Activated naive CD8-positive, alpha-beta T cell treated with anti-CD3 and anti-CD28 coated beads, Interleukin-2, amount 50 U/mL, for 24 hours (primary cell): ENCODE results near the gene OCA2.
"Not testable (repeated sequence)": the region's sequence is repeated elsewhere in the genome, so short reads cannot be mapped to it uniquely, and the experiment has no call there.

Source experiments
- ATAC-seq: fragments of 150-1000 bp; cut with Tn5 transposase; one replicate; pipeline ENCODE4 v1.10.0; 2021
- DNase-seq: peaks from one replicate; pipeline ENCODE4 v3.0.0; 2021
- H3K27ac Mint-ChIP-seq: one replicate; pipeline ENCODE4 v1.8.0; 2021; ENCODE audit warnings: mild to moderate bottlenecking, mixed read lengths
- H3K27me3 Mint-ChIP-seq: one replicate; pipeline ENCODE4 v1.8.0; 2021; ENCODE audit warnings: mixed read lengths
- H3K36me3 Mint-ChIP-seq: one replicate; pipeline ENCODE4 v1.8.0; 2021; ENCODE audit warnings: low read depth, mixed read lengths
- H3K4me1 Mint-ChIP-seq: one replicate; pipeline ENCODE4 v1.8.0; 2021; ENCODE audit warnings: mixed read lengths
- H3K4me3 Mint-ChIP-seq: one replicate; pipeline ENCODE4 v1.8.0; 2021; ENCODE audit warnings: mild to moderate bottlenecking, moderate library complexity, mixed read lengths
- H3K9me3 Mint-ChIP-seq: one replicate; pipeline ENCODE4 v1.8.0; 2021; ENCODE audit warnings: mixed read lengths

Gene OCA2

GRCh38 chr15:28098766-28099554 lies at the start of gene OCA2:
TSS of gene OCA2 (minus strand) at chr15:28099315. CDS start at chr15:28081874, 17,441 bp downstream.
- peaks cover 63% of the 10 kb centered on the region for H3K27me3 Mint-ChIP-seq
- peak; percentile 62 for DNase-seq

GRCh38 chr15:28147801-28148200 lies 48.7 kb upstream of the OCA2 start:
- H3K4me1 Mint-ChIP-seq, result no peaks in the 10 kb centered on the region
- H3K9me3 Mint-ChIP-seq, result peaks cover 21% of the 10 kb centered on the region
- no peak overlapping the region for H3K4me3 Mint-ChIP-seq
- no peak overlapping the region for H3K27ac Mint-ChIP-seq
- peaks cover 62% of the 10 kb centered on the region for H3K36me3 Mint-ChIP-seq
- H3K27me3 Mint-ChIP-seq, result no peaks in the 10 kb centered on the region
- ATAC-seq (no peak), DNase-seq (no peak)

More at GRCh38 chr15:28098766-28099554, at the start of gene OCA2:
- Mint-ChIP-seq H3K36me3 (no peaks in the 10 kb centered on the region), H3K27ac (no peak within 1 kb of the TSS), H3K4me3 (peak within 1 kb of the TSS; percentile 19), H3K9me3 (no peaks in the 10 kb centered on the region), H3K4me1 (peaks cover 30% of the 10 kb centered on the region)
- peak; percentile 6 for ATAC-seq

GRCh38 chr15:28145419-28145818 lies 46.3 kb upstream of the OCA2 start:
- DNase-seq, H3K27ac Mint-ChIP-seq, H3K27me3 Mint-ChIP-seq, H3K4me3 Mint-ChIP-seq, H3K4me1 Mint-ChIP-seq, ATAC-seq: not testable (repeated sequence)
- H3K9me3 Mint-ChIP-seq, result peaks cover 18% of the 10 kb centered on the region
- peaks cover 51% of the 10 kb centered on the region for H3K36me3 Mint-ChIP-seq

- Mint-ChIP-seq H3K4me3 (no peak overlapping the region), H3K27ac (no peak overlapping the region), H3K36me3 (peaks cover 42% of the 10 kb centered on the region), H3K4me1 (peaks cover 15% of the 10 kb centered on the region), H3K9me3 (no peaks in the 10 kb centered on the region), H3K27me3 (no peaks in the 10 kb centered on the region)
- DNase-seq, result no peak
- ATAC-seq, result no peak
Observed at GRCh38 chr15:28140062-28140461, 40.9 kb upstream of the OCA2 start.

GRCh38 chr15:28137408-28138039 lies 38.4 kb upstream of the OCA2 start:
- Mint-ChIP-seq H3K4me1 (peaks cover 15% of the 10 kb centered on the region), H3K36me3 (peaks cover 38% of the 10 kb centered on the region)
- not testable (repeated sequence) for H3K4me3 Mint-ChIP-seq, DNase-seq, ATAC-seq, H3K9me3 Mint-ChIP-seq, H3K27ac Mint-ChIP-seq, H3K27me3 Mint-ChIP-seq

GRCh38 chr15:28136236-28136904 lies 37.3 kb upstream of the OCA2 start:
- not testable (repeated sequence) for H3K27ac Mint-ChIP-seq, H3K9me3 Mint-ChIP-seq, DNase-seq, H3K27me3 Mint-ChIP-seq, H3K4me3 Mint-ChIP-seq
- Mint-ChIP-seq H3K36me3 (peaks cover 32% of the 10 kb centered on the region), H3K4me1 (peaks cover 15% of the 10 kb centered on the region)
- ATAC-seq, result peak; percentile 49

- ATAC-seq (no peak), DNase-seq (no peak)
- no peaks in the 10 kb centered on the region for H3K27me3 Mint-ChIP-seq
- peaks cover 17% of the 10 kb centered on the region for H3K36me3 Mint-ChIP-seq
- no peak overlapping the region for H3K4me3 Mint-ChIP-seq
- H3K27ac Mint-ChIP-seq, result no peak overlapping the region
- peaks cover 15% of the 10 kb centered on the region for H3K4me1 Mint-ChIP-seq
- no peaks in the 10 kb centered on the region for H3K9me3 Mint-ChIP-seq
Observed at GRCh38 chr15:28133281-28133680, 34.2 kb upstream of the OCA2 start.

GRCh38 chr15:28132524-28133275 lies 33.6 kb upstream of the OCA2 start:
- Mint-ChIP-seq H3K9me3 (no peaks in the 10 kb centered on the region), H3K36me3 (peaks cover 14% of the 10 kb centered on the region), H3K4me1 (peaks cover 15% of the 10 kb centered on the region), H3K4me3 (no peak overlapping the region), H3K27me3 (no peaks in the 10 kb centered on the region), H3K27ac (no peak overlapping the region)
- ATAC-seq (no peak), DNase-seq (no peak)

GRCh38 chr15:28131946-28132345 lies 32.8 kb upstream of the OCA2 start:
- Mint-ChIP-seq H3K36me3 (peaks cover 14% of the 10 kb centered on the region), H3K27ac (no peak overlapping the region), H3K9me3 (no peaks in the 10 kb centered on the region), H3K27me3 (no peaks in the 10 kb centered on the region), H3K4me1 (peaks cover 11% of the 10 kb centered on the region), H3K4me3 (no peak overlapping the region)
- DNase-seq (no peak), ATAC-seq (no peak)

GRCh38 chr15:28131400-28131799 lies 32.3 kb upstream of the OCA2 start:
- H3K36me3 Mint-ChIP-seq, result peaks cover 15% of the 10 kb centered on the region
- DNase-seq (no peak), ATAC-seq (no peak)
- no peaks in the 10 kb centered on the region for H3K9me3 Mint-ChIP-seq
- peaks cover 6% of the 10 kb centered on the region for H3K4me1 Mint-ChIP-seq
- H3K4me3 Mint-ChIP-seq, result no peak overlapping the region
- no peaks in the 10 kb centered on the region for H3K27me3 Mint-ChIP-seq
- H3K27ac Mint-ChIP-seq, result no peak overlapping the region

GRCh38 chr15:28130651-28131050 lies 31.5 kb upstream of the OCA2 start:
- Mint-ChIP-seq H3K27ac (no peak overlapping the region), H3K36me3 (peaks cover 15% of the 10 kb centered on the region), H3K27me3 (no peaks in the 10 kb centered on the region), H3K9me3 (no peaks in the 10 kb centered on the region), H3K4me3 (no peak overlapping the region), H3K4me1 (no peaks in the 10 kb centered on the region)
- DNase-seq (no peak), ATAC-seq (no peak)

- ATAC-seq (no peak), DNase-seq (no peak)
- no peaks in the 10 kb centered on the region for H3K4me1 Mint-ChIP-seq
- no peak overlapping the region for H3K4me3 Mint-ChIP-seq
- no peak overlapping the region for H3K27ac Mint-ChIP-seq
- no peaks in the 10 kb centered on the region for H3K27me3 Mint-ChIP-seq
- no peaks in the 10 kb centered on the region for H3K9me3 Mint-ChIP-seq
- peaks cover 9% of the 10 kb centered on the region for H3K36me3 Mint-ChIP-seq
Observed at GRCh38 chr15:28129231-28129848, 30.2 kb upstream of the OCA2 start.

- DNase-seq (no peak), ATAC-seq (no peak)
- H3K36me3 Mint-ChIP-seq, result peaks cover 10% of the 10 kb centered on the region
- no peaks in the 10 kb centered on the region for H3K9me3 Mint-ChIP-seq
- no peaks in the 10 kb centered on the region for H3K4me1 Mint-ChIP-seq
- H3K27me3 Mint-ChIP-seq, result no peaks in the 10 kb centered on the region
- H3K27ac Mint-ChIP-seq, result no peak overlapping the region
- H3K4me3 Mint-ChIP-seq, result no peak overlapping the region
Observed at GRCh38 chr15:28128031-28128430, 28.9 kb upstream of the OCA2 start.

GRCh38 chr15:28127036-28127435 lies 27.9 kb upstream of the OCA2 start:
- H3K9me3 Mint-ChIP-seq, result no peaks in the 10 kb centered on the region
- H3K4me1 Mint-ChIP-seq, result no peaks in the 10 kb centered on the region
- no peak for ATAC-seq
- no peak overlapping the region for H3K4me3 Mint-ChIP-seq
- no peak overlapping the region for H3K27ac Mint-ChIP-seq
- DNase-seq, result no peak
- peaks cover 7% of the 10 kb centered on the region for H3K36me3 Mint-ChIP-seq
- H3K27me3 Mint-ChIP-seq, result no peaks in the 10 kb centered on the region
